Tibial nerve (tissue), 4 donors: ENCODE results near the gene GLIS2. TPM values are rescaled to one million over a fixed set of nuclear protein-coding genes. Genes with fewer than 3 reads are reported as not detected.

Source experiments
- DNase-seq, 2 donors: peaks; one replicate each; pipeline ENCODE4 v3.0.0-alpha.2; 2019; ENCODE audit warnings: low spot score in 2 of 2
- H3K27ac ChIP-seq, 4 donors: fragments of 200-600 bp; sonication (generic) in 3 of 4; one replicate each; pipeline ENCODE4 v1.5.1; 2017 to 2019; ENCODE audit warnings: mild to moderate bottlenecking in 1 of 4
- H3K27me3 ChIP-seq, 2 donors: fragments of 200-600 bp; sonication (generic) in 1 of 2; one replicate each; pipeline versions ENCODE4 v1.5.1 to v1.6.0; 2017 to 2019
- H3K36me3 ChIP-seq, 3 donors: fragments of 200-600 bp; sonication (generic); one replicate each; pipeline ENCODE4 v1.5.1; 2018 to 2019
- H3K4me1 ChIP-seq, 4 donors: fragments of 200-600 bp; sonication (generic) in 3 of 4; one replicate each; pipeline ENCODE4 v1.5.1; 2017 to 2019
- H3K4me3 ChIP-seq, 4 donors: fragments of 200-600 bp; sonication (generic) in 3 of 4; one replicate each; pipeline ENCODE4 v1.5.1; 2017 to 2019; ENCODE audit warnings: mild to moderate bottlenecking in 1 of 4, moderate library complexity in 1 of 4
- H3K9me3 ChIP-seq, 4 donors: fragments of 200-600 bp; sonication (generic) in 3 of 4; one replicate each; pipeline ENCODE4 v1.5.1; 2017 to 2019
- EP300 ChIP-seq, 2 donors: sonication (generic); formaldehyde crosslinking; IDR thresholded peaks; one replicate each; pipeline ENCODE4 v1.6.1; 2017; ENCODE audit warnings: antibody characterized with exemption in 2 of 2, mild to moderate bottlenecking in 1 of 2
- POLR2A ChIP-seq, 2 donors: fragments of 450-650 bp; IDR thresholded peaks; one replicate each; pipeline ENCODE4 v1.6.1; 2017; ENCODE audit warnings: antibody characterized with exemption in 2 of 2, mild to moderate bottlenecking in 2 of 2, moderate library complexity in 2 of 2
- WGBS, 2 donors: methylation state at CpG; one replicate each; pipeline ENCODE4 v1.1.5; 2018; 5-methylcytosine and 5-hydroxymethylcytosine counted together
- total RNA-seq, 4 donors: library from RNA; depleted of rRNA; stranded (reverse); fragments of >200 nt; gene quantifications; one replicate each; pipeline ENCODE4 v1.1.0, GENCODE V29; 2016
- TF ChIP-seq, protein P1 (sequence below), 5 experiments: fragments of 200-600 bp in 3 of 5; fragments of 450-650 bp in 2 of 5; sonication (generic) in 3 of 5; IDR thresholded peaks; one replicate each; pipeline ENCODE4 v1.5.1; 2016 to 2019; ENCODE audit warnings: antibody characterized with exemption in 5 of 5, mild to moderate bottlenecking in 3 of 5, moderate library complexity in 2 of 5

GLIS2 gene
- total RNA-seq, 4 donors from 2014 or later: 9.0 to 11.1 (median 10.8) TPM

DNA sequence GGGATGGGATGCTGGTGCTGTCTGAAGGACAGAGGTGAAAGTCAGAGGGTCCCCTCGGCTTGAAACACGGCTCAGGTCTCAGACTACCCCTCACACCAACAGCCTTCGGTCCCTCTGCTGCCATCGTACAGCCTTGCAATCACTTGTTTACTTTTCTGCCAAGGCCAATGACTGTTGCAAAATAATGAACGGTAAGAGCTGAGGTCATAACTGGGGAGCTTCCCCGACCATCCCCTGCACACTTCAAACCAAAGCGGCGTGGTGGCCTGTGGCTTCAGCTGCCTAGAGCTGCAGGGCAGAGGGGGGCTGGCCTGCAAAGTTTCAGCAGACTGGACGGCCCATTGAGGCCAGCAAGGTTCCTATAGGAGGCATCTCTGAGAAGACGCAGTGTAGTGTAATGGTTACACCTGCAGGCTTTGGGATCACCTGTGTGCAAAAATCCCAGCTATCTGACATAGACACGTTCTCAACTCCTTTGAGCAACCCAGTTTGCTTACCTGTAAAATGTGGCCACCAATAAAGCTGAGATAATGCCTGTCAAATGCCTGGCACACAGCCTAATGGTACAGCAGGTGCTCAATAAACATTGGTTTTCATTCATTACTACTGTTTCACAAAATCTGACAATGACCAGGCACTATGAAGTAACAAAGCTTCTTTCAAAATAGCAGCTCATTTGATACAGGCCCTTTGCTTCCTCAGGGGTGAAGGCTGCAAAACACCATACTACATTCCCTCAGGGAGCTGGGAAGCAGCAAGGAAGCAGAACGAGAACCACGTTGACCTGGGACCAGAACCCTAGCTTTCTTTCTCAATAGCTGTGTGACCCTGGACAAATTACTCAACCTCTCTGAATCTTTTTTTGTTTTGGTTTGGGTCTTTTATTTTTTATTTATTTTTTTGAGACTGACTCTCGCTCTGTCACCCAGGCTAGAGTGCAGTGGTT is 30.2 kb downstream of the GLIS2 start:
- no peaks in the 10 kb centered on the region for H3K9me3 ChIP-seq
- no peak for DNase-seq
- H3K4me3 ChIP-seq: no peak overlapping the region
- TF ChIP-seq, protein P1, sequence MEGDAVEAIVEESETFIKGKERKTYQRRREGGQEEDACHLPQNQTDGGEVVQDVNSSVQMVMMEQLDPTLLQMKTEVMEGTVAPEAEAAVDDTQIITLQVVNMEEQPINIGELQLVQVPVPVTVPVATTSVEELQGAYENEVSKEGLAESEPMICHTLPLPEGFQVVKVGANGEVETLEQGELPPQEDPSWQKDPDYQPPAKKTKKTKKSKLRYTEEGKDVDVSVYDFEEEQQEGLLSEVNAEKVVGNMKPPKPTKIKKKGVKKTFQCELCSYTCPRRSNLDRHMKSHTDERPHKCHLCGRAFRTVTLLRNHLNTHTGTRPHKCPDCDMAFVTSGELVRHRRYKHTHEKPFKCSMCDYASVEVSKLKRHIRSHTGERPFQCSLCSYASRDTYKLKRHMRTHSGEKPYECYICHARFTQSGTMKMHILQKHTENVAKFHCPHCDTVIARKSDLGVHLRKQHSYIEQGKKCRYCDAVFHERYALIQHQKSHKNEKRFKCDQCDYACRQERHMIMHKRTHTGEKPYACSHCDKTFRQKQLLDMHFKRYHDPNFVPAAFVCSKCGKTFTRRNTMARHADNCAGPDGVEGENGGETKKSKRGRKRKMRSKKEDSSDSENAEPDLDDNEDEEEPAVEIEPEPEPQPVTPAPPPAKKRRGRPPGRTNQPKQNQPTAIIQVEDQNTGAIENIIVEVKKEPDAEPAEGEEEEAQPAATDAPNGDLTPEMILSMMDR (IDR thresholded peaks at IDR 0.05): no peak
- TF ChIP-seq EP300 (IDR thresholded peaks at IDR 0.05) (no peak), POLR2A (IDR thresholded peaks at IDR 0.05) (no peak)
- H3K27ac ChIP-seq: peak overlapping the region in 3 of 4 donors; percentile 55 to 85 (median 76)
- no peaks in the 10 kb centered on the region for H3K27me3 ChIP-seq
- peaks cover 0 to 79% (median 27%) of the 10 kb centered on the region in 4 donors for H3K4me1 ChIP-seq
- WGBS, 2 donors: 68 to 75% methylated on average over 14 of the region's 14 CpGs
- peaks cover 0 to 3% (median 3%) of the 10 kb centered on the region in 3 donors for H3K36me3 ChIP-seq

DNA sequence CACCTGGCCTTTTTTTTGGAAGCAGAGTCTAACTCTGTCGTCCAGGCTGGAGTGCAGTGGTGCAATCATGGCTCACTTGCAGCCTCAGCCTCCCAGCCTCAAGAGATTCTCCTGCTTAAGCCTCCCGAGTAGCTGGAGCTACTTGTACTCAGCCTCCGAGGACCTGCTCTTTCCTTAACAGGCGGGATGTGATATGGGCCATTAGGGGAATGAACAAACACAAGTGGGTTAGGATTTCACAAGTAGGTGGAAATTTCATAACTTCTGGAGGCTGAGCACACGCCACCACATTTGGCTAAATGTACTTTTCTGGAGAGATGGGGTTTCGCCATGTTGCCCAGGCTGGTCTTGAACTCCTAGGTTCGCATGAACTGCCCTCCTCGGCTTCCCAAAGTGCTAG is 31.1 kb downstream of the GLIS2 start:
- Histone ChIP-seq H3K36me3 (no peaks in the 10 kb centered on the region), H3K9me3 (no peaks in the 10 kb centered on the region), H3K4me3 (no peak overlapping the region), H3K4me1 (peaks cover 0 to 77% (median 29%) of the 10 kb centered on the region in 4 donors), H3K27ac (peak overlapping the region in 2 of 4 donors; percentile 57 to 85), H3K27me3 (no peaks in the 10 kb centered on the region)
- WGBS, 2 donors: 63 to 71% methylated on average over 8 of the region's 8 CpGs
- TF ChIP-seq POLR2A (IDR thresholded peaks at IDR 0.05): no peak
- peak in 1 of 2 donors; percentile 66 for TF ChIP-seq EP300 (IDR thresholded peaks at IDR 0.05)
- TF ChIP-seq, protein P1 (IDR thresholded peaks at IDR 0.05): no peak
- DNase-seq: no peak

DNA sequence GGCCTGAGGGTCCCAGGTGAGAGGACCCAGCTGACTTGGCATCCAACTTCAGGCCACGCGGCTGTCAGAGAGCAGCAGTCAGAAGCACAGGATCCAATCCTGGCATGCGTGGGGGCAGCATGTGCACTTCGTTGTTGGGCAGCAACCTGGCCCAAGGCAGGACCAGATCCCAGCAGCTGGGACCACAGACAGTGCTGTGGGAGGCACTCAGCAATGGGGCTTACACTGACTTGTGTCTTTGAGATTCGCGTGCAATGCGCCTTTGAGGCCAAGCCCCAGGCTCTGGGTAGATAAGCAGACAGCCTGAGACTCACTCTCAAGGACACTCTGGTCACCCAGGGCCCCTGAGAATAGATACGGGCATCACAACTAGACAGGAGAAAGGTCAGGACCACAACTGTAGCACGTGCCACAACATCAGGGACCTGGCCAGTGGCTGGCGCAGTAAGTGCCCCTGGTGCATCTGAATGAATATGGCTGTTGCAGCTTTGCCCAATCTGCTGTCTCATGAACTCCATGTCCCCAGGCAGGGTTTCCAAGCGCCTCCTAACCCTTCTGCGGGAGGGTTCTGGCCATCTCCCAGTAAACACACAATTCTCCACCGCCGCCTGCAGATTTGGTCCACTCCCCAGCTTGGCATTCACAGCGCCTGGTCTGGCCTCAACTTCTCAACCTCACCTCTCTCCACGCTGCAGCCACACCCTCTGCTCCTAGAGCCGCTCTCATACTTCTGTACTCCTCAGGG is 32.1 kb downstream of the GLIS2 start:
- Histone ChIP-seq H3K4me3 (no peak overlapping the region), H3K4me1 (peaks cover 0 to 76% (median 29%) of the 10 kb centered on the region in 4 donors), H3K36me3 (no peaks in the 10 kb centered on the region), H3K9me3 (no peaks in the 10 kb centered on the region), H3K27ac (peak overlapping the region in 2 of 4 donors; percentile 57 to 85), H3K27me3 (no peaks in the 10 kb centered on the region)
- no peak for DNase-seq
- WGBS, 2 donors: 60 to 64% methylated on average over 15 to 17 of the region's 17 CpGs
- peak in 1 of 2 donors; percentile 5 for TF ChIP-seq EP300 (IDR thresholded peaks at IDR 0.05)
- TF ChIP-seq, protein P1 (IDR thresholded peaks at IDR 0.05): no peak

DNA sequence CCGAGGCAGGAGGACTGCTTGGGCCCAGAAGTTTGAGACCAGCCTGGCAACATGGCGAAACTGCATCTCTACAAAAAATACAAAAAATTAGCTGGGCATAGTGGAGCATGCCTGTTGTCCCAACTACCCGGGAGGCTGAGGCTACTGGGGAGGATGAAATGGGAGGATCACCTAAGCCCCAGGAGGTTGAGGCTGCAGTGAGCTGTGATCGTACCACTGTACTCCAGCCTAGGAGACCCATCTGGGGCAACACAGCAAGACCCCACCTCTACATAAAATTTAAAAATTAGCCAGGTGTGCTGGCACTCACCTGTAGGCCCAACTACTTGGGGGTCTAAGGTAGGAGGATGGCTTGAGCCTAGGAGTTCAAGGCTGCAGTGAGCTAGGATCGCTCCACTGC is 33.5 kb downstream of the GLIS2 start:
- H3K9me3 ChIP-seq: no peaks in the 10 kb centered on the region
- H3K27me3 ChIP-seq: no peaks in the 10 kb centered on the region
- peak overlapping the region in 1 of 4 donors; percentile 8 for H3K27ac ChIP-seq
- WGBS, 2 donors: 94 to 98% methylated on average over 5 of the region's 5 CpGs
- DNase-seq: no peak
- TF ChIP-seq EP300 (IDR thresholded peaks at IDR 0.05) (no peak), POLR2A (IDR thresholded peaks at IDR 0.05) (no peak)
- TF ChIP-seq, protein P1 (IDR thresholded peaks at IDR 0.05): no peak
- H3K4me3 ChIP-seq: no peak overlapping the region
- peaks cover 0 to 65% (median 26%) of the 10 kb centered on the region in 4 donors for H3K4me1 ChIP-seq
- peaks cover 0 to 11% (median 0%) of the 10 kb centered on the region in 3 donors for H3K36me3 ChIP-seq
